Stomach (tissue), 9 donors: ENCODE measurements around the gene SLC41A2. TPM values are rescaled to one million over a fixed set of nuclear protein-coding genes. Genes with fewer than 3 reads are reported as not detected.
A peak's percentile ranks its signal among the peaks of the same experiment; 100 is the strongest.
"Not testable (repeated sequence)": the region's sequence is repeated elsewhere in the genome, so short reads cannot be mapped to it uniquely, and the experiment has no call there.

Source experiments
- DNase-seq, 2 donors: peaks; one replicate each; pipeline versions ENCODE4 v3.0.0 to v3.0.0-alpha.2; 2013 to 2019
- H3K27ac ChIP-seq, 5 donors: fragments of 200-600 bp in 4 of 5; sonication (generic) in 4 of 5; one replicate each; pipeline ENCODE4 v1.5.1; 2013 to 2019; ENCODE audit warnings: mild to moderate bottlenecking in 1 of 5, moderate library complexity in 1 of 5
- H3K27me3 ChIP-seq, 3 donors: fragments of 200-600 bp; sonication (generic); one replicate each; pipeline ENCODE4 v1.5.1; 2017 to 2019; ENCODE audit warnings: mixed run types in 1 of 3
- H3K36me3 ChIP-seq, 4 donors: fragments of 200-600 bp; sonication (generic); 1 replicate in 3 of 4; 2 replicates in 1 of 4; pipeline ENCODE4 v1.5.1; 2016 to 2019
- H3K4me1 ChIP-seq, 4 donors: fragments of 200-600 bp; sonication (generic); one replicate each; pipeline ENCODE4 v1.5.1; 2016 to 2019
- H3K4me3 ChIP-seq, 4 donors: fragments of 200-600 bp; sonication (generic) in 3 of 4; one replicate each; pipeline ENCODE4 v1.5.1; 2016 to 2019; ENCODE audit warnings: mild to moderate bottlenecking in 1 of 4
- H3K9me3 ChIP-seq, 4 donors: fragments of 200-600 bp; sonication (generic); one replicate each; pipeline ENCODE4 v1.5.1; 2016 to 2019
- CTCF ChIP-seq, 7 experiments: fragments of 450-650 bp in 4 of 7; fragments of 200-600 bp in 3 of 7; sonication (generic) in 3 of 7; IDR thresholded peaks; one replicate each; pipeline ENCODE4 v1.5.1; 2016 to 2019; ENCODE audit warnings: antibody characterized with exemption in 7 of 7, control low read depth in 2 of 7, mild to moderate bottlenecking in 1 of 7
- EP300 ChIP-seq: sonication (generic); formaldehyde crosslinking; IDR thresholded peaks from one replicate; pipeline ENCODE4 v1.6.1; 2017; ENCODE audit warnings: antibody characterized with exemption
- POLR2A ChIP-seq, 4 donors: fragments of 450-650 bp; IDR thresholded peaks; one replicate each; pipeline ENCODE4 v1.6.1; 2016; ENCODE audit warnings: antibody characterized with exemption in 4 of 4, control low read depth in 2 of 4, mild to moderate bottlenecking in 1 of 4, moderate library complexity in 1 of 4
- POLR2AphosphoS5 ChIP-seq, 3 donors: sonication (generic); formaldehyde crosslinking; IDR thresholded peaks; one replicate each; pipeline ENCODE4 v1.6.1; 2016; ENCODE audit warnings: antibody characterized with exemption in 3 of 3
- WGBS, 5 donors: extraction: QIAGEN DNeasy Blood & Tissue Kit in 3 of 5; methylation state at CpG; one replicate each; pipeline versions ENCODE4 v1.1.5 to v1.1.7; 2013 to 2018; 5-methylcytosine and 5-hydroxymethylcytosine counted together
- intact Hi-C: fragments of 100-400 bp; cut with DNase I; formaldehyde crosslinking; loops from one replicate; pipeline ENCODE4 v1.15.1; 2023; ENCODE audit warnings: low total_unique reads
- polyA plus RNA-seq, 3 donors: library from polyadenylated mRNA; stranded (reverse); fragments of 200-250 nt; gene quantifications; one replicate each; pipeline ENCODE4 v1.2.3, GENCODE V29; 2013
- total RNA-seq, 5 donors: library from RNA; depleted of rRNA; stranded (reverse); fragments of >200 nt; gene quantifications; one replicate each; pipeline versions ENCODE4 v1.1.0 to v1.2.3, GENCODE V29; 2014 to 2016
- donor health status: healthy with polysubstance abuse.
- donor health status: Bipolar disorder and iron deficiency.
- donor health status: healthy.

Gene SLC41A2
- total and polyA plus RNA-seq, 8 donors: 5.4 to 208 (median 68.9) TPM

GRCh38 chr12:104990950-104991349 is 32.9 kb upstream of the SLC41A2 start:
- intact Hi-C loops: no loop called here
- 77 to 88% (median 80%) methylated on average over 4 of the region's 4 CpGs for WGBS, 5 donors
- peaks cover 29 to 69% (median 60%) of the 10 kb centered on the region in 4 donors for H3K36me3 ChIP-seq

GRCh38 chr12:104986022-104986941 is 28.2 kb upstream of the SLC41A2 start, which contains the start of gene NOPCHAP1:
TSS of gene NOPCHAP1 (plus strand) at chr12:104986316. CDS start at chr12:104986353, 37 bp downstream.
- Histone ChIP-seq H3K9me3 (no peaks in the 10 kb centered on the region), H3K27ac (peak within 1 kb of the TSS; percentile 78 to 90 (median 85)), H3K4me1 (peaks cover 10 to 45% (median 32%) of the 10 kb centered on the region in 4 donors), H3K36me3 (peaks cover 5 to 23% (median 15%) of the 10 kb centered on the region in 4 donors), H3K4me3 (peak within 1 kb of the TSS; percentile 77 to 97 (median 93)), H3K27me3 (no peaks in the 10 kb centered on the region)
- peak; percentile 94 to 97 for DNase-seq
- 0 to 1% (median 1%) methylated on average over 37 to 59 of the region's 59 CpGs for WGBS, 5 donors
- intact Hi-C loops: no loop called here
- TF ChIP-seq POLR2A (IDR thresholded peaks at IDR 0.05): peak in 1 of 4 donors; percentile 47
- TF ChIP-seq POLR2AphosphoS5 (IDR thresholded peaks at IDR 0.05): peak; percentile 62 to 90 (median 76)
- TF ChIP-seq CTCF (IDR thresholded peaks at IDR 0.05): no peak
- TF ChIP-seq EP300: no peak

More at GRCh38 chr12:104990950-104991349, 32.9 kb upstream of the SLC41A2 start:
- no peak for TF ChIP-seq EP300
- no peak for TF ChIP-seq CTCF (IDR thresholded peaks at IDR 0.05)
- no peak for TF ChIP-seq POLR2A (IDR thresholded peaks at IDR 0.05)
- TF ChIP-seq POLR2AphosphoS5 (IDR thresholded peaks at IDR 0.05): no peak
- Histone ChIP-seq H3K27ac (peak overlapping the region in 1 of 5 donors; percentile 47), H3K27me3 (no peaks in the 10 kb centered on the region), H3K4me3 (no peak overlapping the region), H3K4me1 (peaks cover 10 to 39% (median 27%) of the 10 kb centered on the region in 4 donors), H3K9me3 (no peaks in the 10 kb centered on the region)
- DNase-seq: no peak

- Histone ChIP-seq H3K27ac (no peak overlapping the region), H3K4me1 (peaks cover 3 to 34% (median 25%) of the 10 kb centered on the region in 4 donors), H3K36me3 (peaks cover 2 to 14% (median 9%) of the 10 kb centered on the region in 4 donors), H3K9me3 (no peaks in the 10 kb centered on the region), H3K27me3 (no peaks in the 10 kb centered on the region), H3K4me3 (peak overlapping the region in 2 of 4 donors; percentile 93 to 97)
- DNase-seq: no peak
- intact Hi-C loops: no loop called here
- TF ChIP-seq CTCF (IDR thresholded peaks at IDR 0.05) (no peak), EP300 (no peak), POLR2A (IDR thresholded peaks at IDR 0.05) (no peak), POLR2AphosphoS5 (IDR thresholded peaks at IDR 0.05) (no peak)
- WGBS, 5 donors: 84 to 92% (median 91%) methylated on average over 4 of the region's 4 CpGs
Observed at GRCh38 chr12:104985206-104985605, 27.1 kb upstream of the SLC41A2 start.

- WGBS, 5 donors: 91 to 95% (median 94%) methylated on average over 10 to 15 of the region's 15 CpGs
- H3K4me3 ChIP-seq, H3K9me3 ChIP-seq, H3K4me1 ChIP-seq, H3K27ac ChIP-seq, DNase-seq, H3K36me3 ChIP-seq, H3K27me3 ChIP-seq, intact Hi-C loops: not testable (repeated sequence)
Observed at GRCh38 chr12:104977688-104978087, 19.6 kb upstream of the SLC41A2 start.
